ENCODE results near the gene HDGFL1.

Gene HDGFL1

DNA sequence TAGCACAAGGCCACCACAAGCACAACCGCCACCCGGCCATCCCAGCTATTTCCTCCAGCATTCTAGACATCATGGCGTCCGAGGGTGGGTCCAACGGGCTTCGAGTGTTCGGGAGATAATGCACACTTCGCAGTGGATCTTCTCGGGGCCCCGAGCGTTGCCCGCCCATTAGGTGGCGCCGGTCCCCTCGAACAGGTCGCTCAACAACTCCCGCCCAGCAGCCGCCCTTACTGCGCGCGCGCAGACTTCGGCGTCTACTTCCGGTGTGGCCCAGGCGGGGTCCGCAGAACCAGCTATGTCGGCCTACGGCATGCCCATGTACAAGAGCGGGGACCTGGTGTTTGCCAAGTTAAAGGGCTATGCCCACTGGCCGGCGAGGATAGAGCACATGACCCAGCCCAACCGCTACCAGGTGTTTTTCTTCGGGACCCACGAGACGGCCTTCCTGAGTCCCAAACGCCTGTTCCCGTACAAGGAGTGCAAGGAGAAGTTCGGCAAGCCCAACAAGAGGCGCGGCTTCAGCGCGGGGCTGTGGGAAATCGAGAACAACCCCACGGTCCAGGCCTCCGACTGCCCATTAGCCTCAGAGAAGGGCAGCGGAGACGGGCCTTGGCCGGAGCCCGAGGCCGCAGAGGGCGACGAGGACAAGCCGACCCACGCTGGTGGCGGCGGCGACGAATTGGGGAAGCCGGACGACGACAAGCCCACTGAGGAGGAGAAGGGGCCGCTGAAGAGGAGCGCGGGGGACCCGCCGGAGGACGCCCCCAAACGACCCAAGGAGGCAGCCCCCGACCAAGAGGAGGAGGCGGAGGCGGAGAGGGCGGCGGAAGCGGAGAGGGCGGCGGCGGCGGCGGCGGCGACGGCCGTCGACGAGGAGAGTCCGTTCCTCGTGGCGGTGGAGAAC, at the start of gene HDGFL1:
Gene HDGFL1, plus strand, starts transcription at position 286 of the 904 bp plus-strand sequence. Its CDS starts 10 bp downstream, at position 296.
- no peak for DNase-seq

- no peak for DNase-seq
Measured at GRCh38 chr6:22521035-22521434, 48.3 kb upstream of the HDGFL1 start.

DNA sequence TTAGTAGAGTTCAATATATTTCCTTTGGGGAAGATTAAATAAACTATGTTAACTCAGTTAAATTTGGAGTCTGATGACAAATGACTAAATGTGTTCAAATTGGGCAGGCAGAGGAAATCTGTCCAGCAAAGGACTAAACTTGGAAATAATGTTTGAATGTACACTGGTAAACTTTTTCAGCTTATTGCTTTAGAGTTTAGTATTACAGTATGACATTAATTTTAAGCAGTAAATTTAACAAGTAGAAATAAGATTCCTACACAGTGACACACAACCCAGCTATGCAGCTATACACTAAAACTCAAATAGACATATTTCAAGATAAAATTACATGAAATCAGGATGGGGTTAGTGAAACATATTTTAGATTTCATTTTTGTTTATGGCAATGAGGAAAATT, 42.6 kb upstream of the HDGFL1 start:
- DNase-seq, result no peak

DNA sequence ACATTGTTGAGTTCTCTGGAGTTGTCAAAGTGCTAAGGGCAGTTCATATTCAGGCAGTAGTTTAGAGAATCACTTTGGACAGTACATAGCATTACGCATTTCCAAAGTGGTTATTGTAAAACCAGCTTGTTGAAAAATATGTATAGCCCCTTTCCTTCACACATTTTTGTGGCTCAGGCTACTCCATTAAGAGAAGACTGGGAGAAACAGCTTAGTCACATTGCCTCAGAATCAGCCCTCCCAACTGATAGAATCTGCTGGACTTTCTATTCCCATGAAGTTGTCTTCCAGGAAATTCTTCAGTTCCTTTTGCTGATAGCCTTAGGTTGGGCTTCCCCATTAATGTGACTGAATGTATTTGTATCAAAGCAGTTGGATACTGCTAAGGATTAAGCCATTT, 39.5 kb upstream of the HDGFL1 start:
- DNase-seq, result no peak

DNA sequence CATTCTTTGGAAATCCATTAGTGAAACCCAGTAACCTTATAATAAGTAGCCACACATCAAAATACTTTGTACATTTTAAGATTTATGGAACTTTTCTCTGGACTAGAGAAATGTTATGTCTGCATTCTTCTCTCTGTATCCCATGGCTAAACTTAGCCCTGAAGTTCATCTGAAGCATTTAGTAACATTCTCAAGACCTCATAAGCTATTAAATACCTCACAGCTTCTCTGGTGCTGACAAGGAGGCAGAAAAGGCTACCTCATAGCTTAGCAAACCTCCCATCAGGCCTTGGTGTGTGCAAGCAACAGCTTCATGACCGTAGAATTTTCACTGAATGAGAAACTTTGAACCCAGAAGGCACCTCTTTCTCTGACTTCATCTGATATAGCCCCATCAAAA, 38.9 kb upstream of the HDGFL1 start:
- DNase-seq, result no peak

DNA sequence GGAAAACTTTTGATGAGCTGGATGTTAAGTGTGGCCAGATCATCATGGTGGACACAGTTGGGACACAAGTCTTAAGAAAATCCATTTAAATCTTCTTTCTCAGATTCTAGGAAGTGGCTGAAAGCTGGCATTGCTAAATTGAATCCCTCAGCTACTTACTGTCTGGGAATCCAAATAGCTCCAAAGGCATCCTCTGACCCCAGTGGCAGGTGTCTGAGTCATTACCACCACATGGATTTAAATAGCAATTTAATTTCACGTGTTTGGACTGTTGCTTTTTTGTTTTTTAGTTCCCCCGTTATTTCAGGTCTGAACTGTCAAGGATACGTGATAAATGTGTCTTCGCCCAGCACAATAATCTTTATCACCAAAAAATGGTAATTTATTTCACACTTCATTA, 33.2 kb upstream of the HDGFL1 start:
- no peak for DNase-seq

DNA sequence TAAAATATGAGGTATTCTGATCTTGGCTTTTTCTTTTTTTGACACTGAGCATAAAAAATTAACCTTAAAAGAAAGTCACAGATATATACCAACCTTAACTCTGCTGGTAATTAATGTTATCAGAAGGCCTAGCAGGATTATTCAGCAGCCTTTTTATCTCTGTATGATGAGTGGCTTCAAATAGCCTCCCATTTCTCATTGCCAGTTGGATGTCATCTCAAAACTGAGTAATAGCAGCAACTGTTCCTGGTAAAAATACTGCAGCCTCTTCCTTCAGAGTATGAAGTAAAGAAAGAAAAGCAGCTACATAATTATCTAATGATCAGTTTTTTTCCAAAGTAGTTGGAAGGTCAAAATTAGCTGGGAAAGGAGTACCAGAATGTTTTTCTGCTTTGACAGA, 24.9 kb upstream of the HDGFL1 start:
- no peak for DNase-seq

GRCh38 chr6:22545051-22545450, 24.3 kb upstream of the HDGFL1 start:
- DNase-seq, result no peak

DNA sequence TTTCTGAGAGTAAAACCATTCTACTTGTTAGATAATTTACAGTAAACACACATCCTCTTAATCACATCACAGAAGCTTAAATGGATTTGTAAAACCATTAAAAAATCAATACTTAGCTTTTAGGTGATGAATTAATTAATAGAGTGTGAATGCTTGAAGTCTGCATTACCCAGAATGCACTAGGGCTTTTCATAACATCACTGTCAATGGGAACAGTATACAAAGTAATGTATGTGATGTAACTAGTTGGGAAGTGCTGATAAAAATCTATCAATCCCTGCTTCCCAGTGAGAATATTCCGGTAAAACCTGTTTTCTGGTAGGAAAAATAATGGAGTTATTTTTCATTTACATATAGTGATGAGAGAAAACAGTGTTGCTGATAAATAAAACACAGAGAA, 23.1 kb upstream of the HDGFL1 start:
- no peak for DNase-seq

- DNase-seq, result no peak
Measured at GRCh38 chr6:22550971-22551670, 18.2 kb upstream of the HDGFL1 start.

- DNase-seq, result no peak
Measured at GRCh38 chr6:22556266-22556665, 13.1 kb upstream of the HDGFL1 start.

DNA sequence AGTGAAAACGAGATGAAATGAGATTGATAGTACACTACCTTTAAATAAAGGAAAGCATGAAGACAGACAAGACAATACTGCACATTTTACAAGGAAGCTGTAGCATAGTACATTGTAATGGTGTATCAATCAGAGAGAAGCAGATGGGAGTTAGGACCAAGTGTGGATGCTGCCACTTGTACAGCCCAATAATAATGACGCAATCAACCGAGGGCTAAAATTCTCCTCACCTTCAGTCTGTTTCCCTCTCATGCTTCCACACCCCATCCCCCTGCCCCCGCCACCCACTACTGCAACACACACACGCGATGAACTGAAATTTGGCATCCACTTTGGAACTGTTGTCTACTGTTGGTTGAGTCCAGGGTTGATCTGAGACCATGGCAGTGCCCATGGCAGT, 12.4 kb upstream of the HDGFL1 start:
- DNase-seq, result no peak

DNA sequence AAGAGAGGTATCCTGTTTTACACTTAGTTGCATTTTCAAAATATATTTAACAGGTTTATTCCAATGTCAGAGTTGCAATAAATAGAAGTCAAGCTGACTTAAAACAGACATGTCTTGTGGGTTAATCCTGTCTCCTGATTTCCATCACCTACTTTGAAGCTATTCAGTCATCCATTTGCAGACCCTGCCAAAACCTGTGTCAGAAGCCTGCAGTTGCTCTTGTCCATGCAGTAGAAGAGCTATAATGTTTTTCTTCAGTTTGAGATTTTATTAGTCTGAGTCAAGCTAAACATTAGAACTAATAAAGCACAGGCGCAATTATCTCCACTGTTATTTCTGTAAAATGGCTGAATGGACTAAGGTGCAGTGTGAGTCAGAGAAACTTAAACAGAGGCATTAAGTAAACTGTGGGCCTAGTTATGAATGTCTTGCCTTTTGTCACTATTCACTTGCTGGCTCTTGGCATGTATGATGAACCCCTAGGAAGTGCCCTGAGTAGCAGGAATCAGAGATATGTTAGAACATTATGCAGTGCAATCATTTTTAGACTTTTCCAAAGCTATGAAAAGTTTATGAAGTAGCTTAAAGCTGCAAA, 11.0 kb upstream of the HDGFL1 start:
- DNase-seq, result no peak

DNA sequence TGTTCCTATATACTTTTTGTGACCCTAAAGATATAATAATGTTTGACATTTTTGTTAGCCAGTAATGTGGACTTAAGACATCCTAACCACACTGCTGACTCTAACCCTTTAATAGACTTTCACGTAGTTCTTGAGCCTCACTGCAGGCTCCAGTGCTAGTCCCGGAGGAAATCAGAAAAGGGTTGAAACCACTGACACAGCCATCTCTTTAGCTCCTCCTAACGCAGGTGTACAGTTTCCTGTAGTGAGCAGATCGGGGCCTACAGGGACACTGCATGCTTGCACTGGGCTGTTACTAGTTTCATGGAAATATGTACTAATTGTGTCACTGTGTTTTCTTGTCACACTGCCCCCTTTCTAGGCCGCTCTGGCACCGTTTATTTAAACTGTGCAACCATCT, 512 bp upstream of the HDGFL1 start:
- DNase-seq, result no peak

- DNase-seq, result no peak
Measured at GRCh38 chr6:22570185-22570551, 802 bp downstream of the HDGFL1 start.

- no peak for DNase-seq
Measured at GRCh38 chr6:22575190-22575589, 5.8 kb downstream of the HDGFL1 start.

- no peak for DNase-seq
Measured at GRCh38 chr6:22579439-22579838, 10.1 kb downstream of the HDGFL1 start.

DNA sequence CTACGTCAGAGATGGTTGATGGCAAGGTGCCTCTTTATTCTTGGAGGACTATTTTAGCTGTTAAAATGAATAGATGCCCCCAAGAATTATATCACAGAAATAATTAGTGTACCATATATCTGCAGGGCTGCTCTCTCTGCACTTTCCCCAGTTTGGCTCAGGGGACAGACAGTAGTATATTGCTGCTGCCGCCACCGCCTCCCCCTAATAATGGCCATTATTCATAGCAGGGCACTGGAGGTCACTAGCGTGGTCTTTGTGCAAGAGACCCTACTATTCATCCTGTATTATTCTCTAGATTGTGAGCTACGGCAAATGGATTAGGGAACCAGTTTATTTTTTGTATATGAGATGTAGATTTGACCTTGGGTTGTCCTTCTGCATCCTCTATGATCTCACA, 11.0 kb downstream of the HDGFL1 start:
- DNase-seq, result no peak

GRCh38 chr6:22582417-22583205, 13.2 kb downstream of the HDGFL1 start:
- DNase-seq, result no peak

- no peak for DNase-seq
Measured at GRCh38 chr6:22583230-22583629, 13.9 kb downstream of the HDGFL1 start.

DNA sequence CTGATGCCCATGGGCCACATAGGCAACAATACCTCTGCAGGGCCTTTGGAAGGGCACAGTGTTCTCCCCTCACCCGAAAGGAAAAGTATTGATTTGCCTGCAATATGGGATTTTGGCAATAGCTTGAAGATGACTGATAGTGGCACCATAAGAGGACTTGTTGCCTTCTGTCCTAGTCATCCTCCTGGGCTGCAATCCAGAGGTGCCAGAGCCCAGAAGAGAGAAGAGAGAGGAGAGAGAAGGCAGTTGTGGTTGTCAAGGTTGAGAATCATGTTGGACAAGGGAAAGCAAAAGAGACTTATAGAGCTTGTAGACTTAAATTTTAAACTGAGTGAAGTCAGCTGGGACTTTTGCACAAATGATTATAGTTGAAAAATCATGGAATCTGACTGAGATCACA, 14.6 kb downstream of the HDGFL1 start:
- DNase-seq, result no peak

DNA sequence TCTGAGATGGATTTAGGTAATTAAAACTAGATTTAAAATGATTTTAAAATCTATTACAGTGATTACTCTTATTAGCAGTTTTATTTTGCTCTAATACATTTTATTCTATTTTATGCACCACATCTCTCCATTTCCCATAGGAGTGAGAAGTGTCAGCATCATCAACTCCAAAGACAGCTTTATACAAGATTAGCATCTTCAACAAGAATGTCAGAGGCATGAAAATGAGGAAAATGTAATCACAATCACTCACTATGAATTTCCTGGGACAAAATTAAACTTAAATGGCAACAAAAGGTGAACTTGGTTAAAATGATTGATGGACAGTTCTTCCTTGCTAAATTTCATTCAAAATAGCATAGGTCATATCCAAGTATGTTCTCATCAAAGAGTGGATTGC, 19.8 kb downstream of the HDGFL1 start:
- DNase-seq, result no peak

GRCh38 chr6:22590423-22590822, 21.1 kb downstream of the HDGFL1 start:
- DNase-seq, result no peak

All from NCI-H1417 treated with DMSO at 0.1 percent for 48 hours (cell line).